ENCODE data around the gene EFCAB6. TPM values are rescaled to one million over a fixed set of nuclear protein-coding genes. Genes with fewer than 3 reads are reported as not detected.

Gene EFCAB6
- total and polyA plus RNA-seq, 10 of the 15 experiments (the other 5 are each of a cell fraction or from before 2014, with no cell fraction given): 0.05 to 0.42 (median 0.19) TPM

DNA sequence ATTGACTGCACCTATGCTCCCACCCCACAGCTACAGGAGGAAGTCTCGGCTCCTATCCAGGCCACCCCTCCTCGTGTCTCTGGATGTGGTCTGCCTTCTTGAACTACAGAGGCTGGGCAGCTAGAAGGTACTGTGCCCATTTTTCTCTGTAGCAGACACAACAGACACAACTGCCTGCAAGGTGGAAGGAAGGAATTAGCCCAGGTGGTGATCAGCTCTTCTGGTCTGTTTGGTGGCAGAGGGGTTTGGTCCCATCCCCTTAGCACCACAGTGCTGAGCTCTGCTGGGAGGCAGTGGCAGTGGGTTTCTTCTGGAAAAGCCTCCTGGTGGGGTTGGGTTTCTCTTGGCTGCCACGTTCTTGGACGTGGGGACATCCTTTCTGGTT is 267.8 kb downstream of the EFCAB6 start:
- H3K9me3 ChIP-seq (replicated peaks; ENCODE audit: control insufficient read depth, insufficient read depth, low read length): no peaks in the 10 kb centered on the region
- ChIA-PET CTCF (no interaction called here), RAD21 (ENCODE audit: unreplicated experiment) (no interaction called here), SMC1A (ENCODE audit: uncharacterized antibody, unreplicated experiment) (no interaction called here), POLR2A (no interaction called here)
- H3K36me3 ChIP-seq (ENCODE audit: control insufficient read depth in 2 of 2, insufficient read depth in 2 of 2, low read length in 1 of 2): no peaks in the 10 kb centered on the region
- BruUV-seq (replicated peaks): no TSS peak
- DNase-seq (ENCODE audit: low read depth, low spot score) (no peak), ATAC-seq (no peak), FAIRE-seq (no peak)
- no peak for TF ChIP-seq CBFB (IDR thresholded peaks at IDR 0.05; ENCODE audit: low read depth)
- TF ChIP-seq, protein P1, sequence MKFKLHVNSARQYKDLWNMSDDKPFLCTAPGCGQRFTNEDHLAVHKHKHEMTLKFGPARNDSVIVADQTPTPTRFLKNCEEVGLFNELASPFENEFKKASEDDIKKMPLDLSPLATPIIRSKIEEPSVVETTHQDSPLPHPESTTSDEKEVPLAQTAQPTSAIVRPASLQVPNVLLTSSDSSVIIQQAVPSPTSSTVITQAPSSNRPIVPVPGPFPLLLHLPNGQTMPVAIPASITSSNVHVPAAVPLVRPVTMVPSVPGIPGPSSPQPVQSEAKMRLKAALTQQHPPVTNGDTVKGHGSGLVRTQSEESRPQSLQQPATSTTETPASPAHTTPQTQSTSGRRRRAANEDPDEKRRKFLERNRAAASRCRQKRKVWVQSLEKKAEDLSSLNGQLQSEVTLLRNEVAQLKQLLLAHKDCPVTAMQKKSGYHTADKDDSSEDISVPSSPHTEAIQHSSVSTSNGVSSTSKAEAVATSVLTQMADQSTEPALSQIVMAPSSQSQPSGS (IDR thresholded peaks at IDR 0.05; ENCODE audit: low read length): no peak
- no peak for TF ChIP-seq FOXM1 (IDR thresholded peaks at IDR 0.05; ENCODE audit: low read depth, low read length)
- intact Hi-C loops (cut with micrococcal nuclease; ENCODE audit: unreplicated experiment): no loop called here
- no peak overlapping the region for H3K4me3 ChIP-seq
- H3K27me3 ChIP-seq (replicated peaks in 1 of 2; ENCODE audit: control insufficient read depth in 2 of 2, insufficient read depth in 2 of 2, low read length in 1 of 2): peaks cover 0 to 2% of the 10 kb centered on the region in 2 experiments; a peak in 2 of 4 replicates
- H3K4me1 ChIP-seq (ENCODE audit: control insufficient read depth, insufficient read depth, low read length): no peaks in the 10 kb centered on the region
- no peak overlapping the region for H3K27ac ChIP-seq (ENCODE audit: control insufficient read depth, insufficient read depth)
- H2AFZ ChIP-seq (ENCODE audit: control insufficient read depth, low read depth, low read length): no peak overlapping the region
- H3K79me2 ChIP-seq (ENCODE audit: control insufficient read depth, insufficient read depth, low read length): no peaks in the 10 kb centered on the region
- no peaks in the 10 kb centered on the region for H4K20me1 ChIP-seq (ENCODE audit: control insufficient read depth, insufficient read depth)
- H3K4me2 ChIP-seq (ENCODE audit: control insufficient read depth, insufficient read depth): no peak overlapping the region
- in situ Hi-C loops (cut with MboI): no loop called here
- H3K9ac ChIP-seq (ENCODE audit: control insufficient read depth, insufficient read depth, low read length): no peak overlapping the region
- 7% methylated on average over 4 of the region's 4 CpGs for WGBS (ENCODE audit: insufficient coverage, insufficient replicate concordance, low lambda C conversion rate, missing lambda C conversion rate)

DNA sequence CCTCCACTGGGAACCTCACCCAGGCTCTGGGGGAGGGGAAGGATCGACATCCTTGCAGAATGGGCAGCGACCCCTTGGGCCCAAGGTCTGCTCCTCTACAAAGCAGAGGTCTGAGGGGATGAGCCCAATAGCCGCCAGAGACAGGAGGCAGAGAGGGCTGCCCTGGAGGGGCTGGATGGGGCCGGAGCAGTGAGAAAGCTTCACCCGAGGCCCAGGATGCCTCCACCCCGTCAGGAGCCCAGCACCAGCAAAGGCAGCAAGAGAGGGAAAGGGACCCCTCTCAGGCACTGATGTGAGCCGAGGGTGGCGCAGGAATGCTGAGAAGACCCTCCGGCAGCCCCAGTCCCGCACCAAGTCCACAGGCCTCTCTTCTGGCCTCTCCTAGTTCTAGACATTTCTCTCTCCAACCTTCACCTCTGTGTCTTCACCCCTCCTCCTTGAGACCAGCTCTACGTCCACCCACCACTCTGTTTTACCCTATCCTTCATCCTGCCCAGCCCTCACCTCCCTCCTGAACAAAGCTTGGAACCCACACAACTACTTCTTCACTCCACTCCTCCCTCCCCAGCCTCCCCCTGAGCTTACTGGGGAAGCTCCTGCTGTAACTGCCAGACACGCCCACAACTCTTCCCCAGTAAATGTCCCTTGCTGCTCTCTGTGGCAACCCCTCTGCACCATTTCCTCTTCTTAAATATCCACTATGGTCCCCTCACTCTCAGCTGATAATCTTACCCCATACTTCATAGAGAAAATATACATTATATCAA is 268.4 kb downstream of the EFCAB6 start:
- WGBS (ENCODE audit: insufficient coverage, insufficient replicate concordance, low lambda C conversion rate, missing lambda C conversion rate): 11% methylated on average over 12 of the region's 12 CpGs
- Histone ChIP-seq H3K9ac (ENCODE audit: control insufficient read depth, insufficient read depth, low read length) (no peak overlapping the region), H3K4me3 (no peak overlapping the region), H3K27me3 (replicated peaks in 1 of 2; ENCODE audit: control insufficient read depth in 2 of 2, insufficient read depth in 2 of 2, low read length in 1 of 2) (peaks cover 0 to 2% of the 10 kb centered on the region in 2 experiments; a peak in 2 of 4 replicates), H2AFZ (ENCODE audit: control insufficient read depth, low read depth, low read length) (no peak overlapping the region), H3K4me2 (ENCODE audit: control insufficient read depth, insufficient read depth) (no peak overlapping the region), H3K79me2 (ENCODE audit: control insufficient read depth, insufficient read depth, low read length) (no peaks in the 10 kb centered on the region), H3K9me3 (replicated peaks; ENCODE audit: control insufficient read depth, insufficient read depth, low read length) (no peaks in the 10 kb centered on the region), H4K20me1 (ENCODE audit: control insufficient read depth, insufficient read depth) (no peaks in the 10 kb centered on the region), H3K27ac (ENCODE audit: control insufficient read depth, insufficient read depth) (no peak overlapping the region), H3K4me1 (ENCODE audit: control insufficient read depth, insufficient read depth, low read length) (no peaks in the 10 kb centered on the region), H3K36me3 (ENCODE audit: control insufficient read depth in 2 of 2, insufficient read depth in 2 of 2, low read length in 1 of 2) (no peaks in the 10 kb centered on the region)
- BruUV-seq (replicated peaks): no TSS peak
- FAIRE-seq (no peak), DNase-seq (ENCODE audit: low read depth, low spot score) (no peak), ATAC-seq (no peak)
- CTCF ChIA-PET: no interaction called here
- RAD21 ChIA-PET (ENCODE audit: unreplicated experiment): no interaction called here
- POLR2A ChIA-PET: no interaction called here
- SMC1A ChIA-PET (ENCODE audit: uncharacterized antibody, unreplicated experiment): interaction anchor here (0.6 kb wide), 1 partner anchor 88 kb away, joined by 3 read pairs; no protein-coding TSS in a partner anchor
- in situ Hi-C loops (cut with MboI) (no loop called here), intact Hi-C loops (cut with micrococcal nuclease; ENCODE audit: unreplicated experiment) (no loop called here)
- TF ChIP-seq YBX1 (IDR thresholded peaks at IDR 0.05) (no peak), JUNB (IDR thresholded peaks at IDR 0.05) (no peak), SUZ12 (IDR thresholded peaks at IDR 0.05; ENCODE audit: unreplicated experiment) (no peak), JUND (IDR thresholded peaks at IDR 0.05; ENCODE audit: low read depth, low read length) (no peak), POLR2AphosphoS2 (IDR thresholded peaks at IDR 0.05; ENCODE audit: low read depth, low read length) (no peak), ESRRA (IDR thresholded peaks at IDR 0.05; ENCODE audit: low read length) (no peak), IKZF1 (conservative IDR thresholded peaks at IDR 0.05) (no peak), SMAD5 (IDR thresholded peaks at IDR 0.05; ENCODE audit: low read depth) (no peak), STAT1 (conservative IDR thresholded peaks at IDR 0.05) (no peak)
- TF ChIP-seq, protein P2, sequence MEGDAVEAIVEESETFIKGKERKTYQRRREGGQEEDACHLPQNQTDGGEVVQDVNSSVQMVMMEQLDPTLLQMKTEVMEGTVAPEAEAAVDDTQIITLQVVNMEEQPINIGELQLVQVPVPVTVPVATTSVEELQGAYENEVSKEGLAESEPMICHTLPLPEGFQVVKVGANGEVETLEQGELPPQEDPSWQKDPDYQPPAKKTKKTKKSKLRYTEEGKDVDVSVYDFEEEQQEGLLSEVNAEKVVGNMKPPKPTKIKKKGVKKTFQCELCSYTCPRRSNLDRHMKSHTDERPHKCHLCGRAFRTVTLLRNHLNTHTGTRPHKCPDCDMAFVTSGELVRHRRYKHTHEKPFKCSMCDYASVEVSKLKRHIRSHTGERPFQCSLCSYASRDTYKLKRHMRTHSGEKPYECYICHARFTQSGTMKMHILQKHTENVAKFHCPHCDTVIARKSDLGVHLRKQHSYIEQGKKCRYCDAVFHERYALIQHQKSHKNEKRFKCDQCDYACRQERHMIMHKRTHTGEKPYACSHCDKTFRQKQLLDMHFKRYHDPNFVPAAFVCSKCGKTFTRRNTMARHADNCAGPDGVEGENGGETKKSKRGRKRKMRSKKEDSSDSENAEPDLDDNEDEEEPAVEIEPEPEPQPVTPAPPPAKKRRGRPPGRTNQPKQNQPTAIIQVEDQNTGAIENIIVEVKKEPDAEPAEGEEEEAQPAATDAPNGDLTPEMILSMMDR (IDR thresholded peaks at IDR 0.05 in 2 of 3, conservative IDR thresholded peaks at IDR 0.05 in 1 of 3; ENCODE audit: control insufficient read depth in 2 of 3, extremely low read depth in 1 of 3, insufficient read depth in 1 of 3, low read depth in 3 of 3, low read length in 3 of 3): no peak
- TF ChIP-seq, protein P3, sequence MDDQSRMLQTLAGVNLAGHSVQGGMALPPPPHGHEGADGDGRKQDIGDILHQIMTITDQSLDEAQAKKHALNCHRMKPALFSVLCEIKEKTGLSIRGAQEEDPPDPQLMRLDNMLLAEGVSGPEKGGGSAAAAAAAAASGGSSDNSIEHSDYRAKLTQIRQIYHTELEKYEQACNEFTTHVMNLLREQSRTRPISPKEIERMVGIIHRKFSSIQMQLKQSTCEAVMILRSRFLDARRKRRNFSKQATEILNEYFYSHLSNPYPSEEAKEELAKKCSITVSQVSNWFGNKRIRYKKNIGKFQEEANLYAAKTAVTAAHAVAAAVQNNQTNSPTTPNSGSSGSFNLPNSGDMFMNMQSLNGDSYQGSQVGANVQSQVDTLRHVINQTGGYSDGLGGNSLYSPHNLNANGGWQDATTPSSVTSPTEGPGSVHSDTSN (IDR thresholded peaks at IDR 0.05; ENCODE audit: insufficient replicate concordance, low read depth, low read length): no peak

All from GM12878 (cell line).